GM19025 (cell line): Measurements from ENCODE around the gene DOC2B.
"Not testable (repeated sequence)": the region's sequence is repeated elsewhere in the genome, so short reads cannot be mapped to it uniquely, and the experiment has no call there.

Experiments used
- ATAC-seq: cut with Tn5 transposase; IDR thresholded peaks from one replicate; pipeline ENCODE4 v1.9.1; 2021; ENCODE audit warnings: mild to moderate bottlenecking, low read depth, moderate library complexity; ENCODE audit not compliant: unreplicated experiment

Gene DOC2B

DNA sequence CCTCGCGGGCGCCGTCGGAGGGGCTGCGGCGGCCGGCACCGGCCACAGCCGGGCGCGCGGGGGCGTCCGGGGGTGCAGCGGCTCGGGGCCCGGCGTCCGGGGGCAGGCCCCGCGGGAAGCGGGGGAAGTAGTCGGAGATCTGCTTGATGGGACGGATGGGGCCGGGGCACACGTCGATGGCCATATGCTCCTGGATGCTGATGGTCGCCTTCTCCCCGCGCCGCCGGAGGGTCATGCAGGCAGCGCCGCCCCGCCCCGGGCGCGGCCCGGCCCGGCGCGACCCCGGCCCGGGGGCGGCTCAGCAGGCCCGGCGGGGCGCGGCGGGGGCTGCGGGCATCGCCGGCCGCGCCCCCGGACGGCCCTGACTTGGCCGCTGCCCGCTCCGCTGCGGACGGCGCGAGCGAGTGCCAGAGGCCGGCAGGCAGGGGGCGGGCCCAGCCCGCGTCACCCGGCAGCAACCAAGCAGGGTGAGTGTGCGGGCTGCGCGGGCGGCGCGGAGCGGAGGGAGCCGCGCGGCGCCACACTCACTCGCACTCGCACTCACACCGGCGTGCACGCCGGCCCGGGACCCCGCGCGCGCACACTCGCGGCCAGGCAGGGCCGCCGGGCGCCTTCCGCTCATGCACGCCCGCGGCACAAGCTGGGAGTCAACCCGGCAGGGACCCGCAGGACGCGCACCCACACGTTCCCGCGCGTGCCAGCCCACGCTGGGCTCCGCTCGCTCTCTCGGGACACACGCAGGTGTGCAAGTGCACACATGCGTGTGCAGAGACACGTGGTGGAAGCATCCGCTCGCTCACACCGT, at the start of gene DOC2B:
DOC2B (minus strand) TSS at position 406 of the 805 bp plus-strand sequence; CDS start at position 235, 171 bp downstream.
- ATAC-seq = no peak

DNA sequence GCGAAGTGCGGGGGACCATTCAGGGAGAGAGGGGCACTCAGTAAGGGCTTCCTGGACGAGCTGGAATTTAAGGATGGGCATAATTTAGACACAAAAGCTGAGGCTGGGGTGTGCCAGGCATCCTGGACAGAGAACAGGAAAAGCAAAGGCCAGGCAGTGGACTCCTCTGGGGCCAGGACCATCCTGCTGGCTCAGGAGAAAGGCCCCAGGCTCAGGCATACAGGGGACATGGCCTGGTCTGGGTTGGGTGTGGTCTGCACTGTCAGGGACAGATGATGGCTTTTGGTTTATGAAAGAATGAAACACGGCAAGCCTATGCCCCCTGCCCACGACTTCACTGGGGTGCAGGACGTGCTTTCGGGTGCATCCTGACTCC, 48.9 kb upstream of the DOC2B start:
- ATAC-seq = no peak

- ATAC-seq = no peak
Observed at GRCh38 chr17:229709-230394, 48.4 kb upstream of the DOC2B start.

DNA sequence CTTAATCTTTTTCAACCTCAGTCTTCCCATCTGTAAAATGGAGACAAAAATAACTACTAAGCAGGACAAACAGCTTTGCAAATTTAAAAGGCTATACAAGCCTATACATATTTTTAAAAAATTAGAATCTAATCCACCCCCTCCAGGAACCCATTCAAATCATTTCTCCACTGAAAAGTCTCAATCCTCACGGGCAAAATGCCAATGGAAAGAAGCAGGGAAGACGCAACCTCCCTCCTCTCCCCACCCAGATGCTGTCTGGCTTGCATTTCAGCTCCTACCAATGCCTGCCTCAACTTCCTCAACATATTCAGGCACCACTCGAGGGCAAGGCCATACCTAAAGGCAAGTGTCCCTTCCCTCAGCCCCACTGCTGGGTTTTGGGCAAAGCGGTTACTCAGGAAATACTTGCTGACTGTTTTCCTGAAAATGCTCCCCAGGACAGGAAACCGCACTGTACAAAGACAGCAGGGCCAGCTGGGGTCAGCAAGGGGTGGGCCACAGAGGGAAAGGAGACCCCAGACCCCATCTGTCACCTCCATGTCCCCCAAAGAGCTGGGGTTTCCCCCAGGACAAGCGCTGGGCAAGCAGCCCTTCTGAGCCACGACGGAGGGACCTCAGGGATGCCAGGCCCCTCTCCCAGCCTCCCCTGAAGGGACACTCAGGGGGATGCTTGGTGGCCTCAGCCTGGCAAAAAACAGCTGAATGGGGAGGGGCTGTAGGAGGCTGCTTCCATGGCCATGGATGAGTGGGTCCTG, 47.7 kb upstream of the DOC2B start:
- ATAC-seq = no peak

- ATAC-seq = no peak
Observed at GRCh38 chr17:227946-228615, 46.6 kb upstream of the DOC2B start.

GRCh38 chr17:227078-227945, 45.9 kb upstream of the DOC2B start:
- no peak for ATAC-seq

- no peak for ATAC-seq
Observed at GRCh38 chr17:226108-227077, 44.9 kb upstream of the DOC2B start.

GRCh38 chr17:225551-225950, 44.1 kb upstream of the DOC2B start:
- ATAC-seq = no peak

DNA sequence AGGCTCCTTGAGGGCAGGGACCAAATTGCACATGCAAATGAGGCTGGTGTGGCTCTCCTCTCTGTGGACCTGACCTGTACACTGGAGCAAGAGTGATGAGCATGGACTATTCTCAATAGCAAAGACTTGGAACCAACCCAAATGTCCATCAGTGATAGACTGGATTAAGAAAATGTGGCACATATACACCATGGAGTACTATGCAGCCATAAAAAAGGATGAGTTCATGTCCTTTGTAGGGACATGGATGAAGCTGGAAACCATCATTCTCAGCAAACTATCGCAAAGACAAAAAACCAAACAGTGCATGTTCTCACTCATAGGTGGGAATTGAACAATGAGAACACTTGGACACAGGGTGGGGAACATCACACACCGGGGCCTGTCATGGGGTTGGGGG, 43.1 kb upstream of the DOC2B start:
- not testable (repeated sequence) for ATAC-seq

GRCh38 chr17:223723-224471, 42.4 kb upstream of the DOC2B start:
- ATAC-seq = no peak

DNA sequence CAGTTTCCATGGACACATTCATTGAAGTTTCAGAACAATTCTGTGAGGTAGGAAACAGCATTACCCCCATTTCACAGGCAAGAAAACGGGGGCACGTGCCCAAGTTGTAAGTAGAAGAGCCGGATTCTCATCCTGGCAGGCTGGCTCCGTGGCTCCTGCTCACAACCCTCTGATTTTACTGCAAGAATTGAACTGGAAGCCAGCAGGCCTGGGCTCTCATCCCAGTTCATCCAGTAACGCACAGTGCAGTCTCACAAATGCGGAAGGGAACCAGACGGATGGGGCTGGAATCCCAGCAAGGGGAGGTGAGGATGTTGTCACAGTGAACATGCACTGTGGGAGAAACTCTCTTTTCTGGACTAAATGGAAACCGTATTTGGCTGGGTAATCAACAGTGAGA, 40.7 kb upstream of the DOC2B start:
- ATAC-seq = no peak

DNA sequence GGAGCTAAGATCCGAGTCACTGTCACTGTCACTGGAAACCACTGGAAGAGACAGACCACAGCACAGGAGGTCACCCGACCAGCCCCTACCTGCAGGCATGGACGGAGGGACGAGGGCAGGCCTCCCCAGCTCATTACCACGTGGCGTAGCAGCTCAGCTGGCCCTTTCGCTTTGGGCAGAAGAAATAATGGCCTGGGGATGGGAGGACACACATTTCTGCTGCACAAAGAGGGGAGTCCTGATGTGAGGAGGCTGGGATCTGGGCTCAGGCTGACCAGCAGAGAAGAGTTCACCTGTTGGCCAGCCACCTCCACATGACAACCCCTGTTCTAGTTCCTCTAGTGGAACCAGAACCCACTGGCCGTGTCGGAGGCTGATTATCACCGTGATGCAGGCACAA, 38.2 kb upstream of the DOC2B start:
- no peak for ATAC-seq

DNA sequence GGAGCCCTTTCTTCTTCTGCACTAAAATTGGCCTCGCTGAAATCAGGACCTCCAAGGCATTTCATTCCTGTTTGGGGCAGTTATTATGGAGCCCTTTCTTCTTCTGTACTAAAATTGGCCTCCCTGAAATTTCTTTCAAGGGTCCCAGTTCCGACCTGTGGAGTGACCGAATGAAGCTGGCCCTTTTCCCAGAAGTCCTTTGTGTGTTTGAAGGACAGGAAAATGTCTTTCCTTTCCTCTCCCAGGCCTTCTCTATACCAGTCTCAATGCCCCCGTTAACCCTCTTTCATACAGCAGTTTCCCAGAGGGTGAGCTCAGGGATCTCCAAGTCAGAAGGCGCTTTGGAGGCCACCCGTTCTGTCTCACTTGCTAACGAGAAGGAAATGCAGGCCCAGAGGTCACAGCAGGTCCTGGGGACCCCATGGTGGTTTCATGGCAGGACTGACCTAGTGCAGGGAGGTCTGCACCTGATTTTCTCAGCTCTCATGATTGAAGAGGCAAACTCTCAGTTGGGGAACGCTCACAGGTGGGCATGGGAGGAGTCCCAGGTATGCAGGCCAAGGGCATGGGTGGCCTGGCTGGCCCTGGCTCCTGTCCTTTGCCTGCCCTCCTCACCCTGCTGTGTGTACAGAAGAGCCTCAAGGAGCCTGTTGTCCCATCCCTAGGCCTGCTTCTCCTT, 37.1 kb upstream of the DOC2B start:
- ATAC-seq = no peak

DNA sequence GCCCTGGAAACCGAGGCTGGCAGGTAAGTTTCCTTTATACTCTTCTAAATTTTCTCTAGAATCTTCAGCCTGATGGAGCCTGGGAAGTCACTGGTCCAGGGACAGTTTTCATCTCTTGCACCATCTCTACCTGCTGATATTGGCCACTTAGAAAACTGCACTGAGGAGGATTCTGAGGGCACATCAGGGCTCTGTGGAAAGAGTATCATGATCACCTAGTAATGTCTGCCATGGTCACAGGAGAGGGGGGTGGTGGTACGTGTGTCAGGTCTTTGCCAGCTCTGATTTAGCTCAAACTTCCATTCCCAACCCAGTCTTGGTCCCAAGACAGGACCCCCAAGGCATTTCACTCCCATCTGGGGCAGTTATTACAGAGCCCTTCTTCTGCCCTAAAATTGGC, 35.2 kb upstream of the DOC2B start:
- no peak for ATAC-seq

- ATAC-seq = not testable (repeated sequence)
Observed at GRCh38 chr17:215563-216478, 34.4 kb upstream of the DOC2B start.

GRCh38 chr17:214881-215331, 33.5 kb upstream of the DOC2B start:
- no peak for ATAC-seq
